Measurements from ENCODE around the gene TTPAL. TPM values are rescaled to one million over a fixed set of nuclear protein-coding genes. Genes with fewer than 3 reads are reported as not detected.

The TTPAL gene
- total and polyA plus RNA-seq, 10 of the 15 experiments (the other 5 are each of a cell fraction or from before 2014, with no cell fraction given) = 4.0 to 24.0 (median 9.3) TPM

DNA sequence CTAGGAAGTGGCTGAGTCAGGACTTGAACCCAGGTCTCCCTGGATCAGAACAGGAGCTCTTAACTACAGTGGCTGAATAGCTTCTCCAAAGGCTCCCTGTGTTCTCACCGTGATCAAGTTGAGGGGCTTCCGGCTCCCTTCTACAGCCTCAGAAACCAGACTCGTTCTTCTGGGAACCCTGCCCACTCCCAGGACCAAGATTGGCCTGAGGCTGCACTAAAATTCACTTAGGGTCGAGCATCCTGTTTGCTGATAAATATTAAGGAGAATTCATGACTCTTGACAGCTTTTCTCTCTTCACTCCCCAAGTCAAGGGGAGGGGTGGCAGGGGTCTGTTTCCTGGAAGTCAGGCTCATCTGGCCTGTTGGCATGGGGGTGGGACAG lies 44.6 kb upstream of the TTPAL start:
- SMC1A ChIA-PET (ENCODE audit: uncharacterized antibody, unreplicated experiment) = no interaction called here
- RAD21 ChIA-PET (ENCODE audit: unreplicated experiment) = no interaction called here
- CTCF ChIA-PET = no interaction called here
- Histone ChIP-seq H3K36me3 (ENCODE audit: control insufficient read depth in 2 of 2, insufficient read depth in 2 of 2, low read length in 1 of 2) (no peaks in the 10 kb centered on the region), H3K27me3 (replicated peaks in 1 of 2; ENCODE audit: control insufficient read depth in 2 of 2, insufficient read depth in 2 of 2, low read length in 1 of 2) (peaks cover 0 to 2% of the 10 kb centered on the region in 2 experiments; a peak in 2 of 4 replicates), H3K4me2 (ENCODE audit: control insufficient read depth, insufficient read depth) (no peak overlapping the region), H2AFZ (ENCODE audit: control insufficient read depth, low read depth, low read length) (no peak overlapping the region), H4K20me1 (ENCODE audit: control insufficient read depth, insufficient read depth) (no peaks in the 10 kb centered on the region), H3K4me3 (no peak overlapping the region), H3K4me1 (ENCODE audit: control insufficient read depth, insufficient read depth, low read length) (no peaks in the 10 kb centered on the region), H3K27ac (ENCODE audit: control insufficient read depth, insufficient read depth) (no peak overlapping the region), H3K9me3 (replicated peaks; ENCODE audit: control insufficient read depth, insufficient read depth, low read length) (no peaks in the 10 kb centered on the region), H3K9ac (ENCODE audit: control insufficient read depth, insufficient read depth, low read length) (no peak overlapping the region), H3K79me2 (ENCODE audit: control insufficient read depth, insufficient read depth, low read length) (no peaks in the 10 kb centered on the region)
- no peak for ATAC-seq
- no peak for DNase-seq (ENCODE audit: low read depth, low spot score)
- TF ChIP-seq SMC3 (IDR thresholded peaks at IDR 0.05; ENCODE audit: borderline replicate concordance, low read length) = no peak
- TF ChIP-seq SMAD5 (IDR thresholded peaks at IDR 0.05; ENCODE audit: low read depth) = no peak
- in situ Hi-C loops (cut with MboI) = no loop called here
- BruUV-seq (replicated peaks) = no TSS peak
- intact Hi-C loops (cut with micrococcal nuclease; ENCODE audit: unreplicated experiment) = no loop called here
- no peak for FAIRE-seq
- 39% methylated on average over 4 of the region's 4 CpGs for WGBS (ENCODE audit: insufficient coverage, insufficient replicate concordance, low lambda C conversion rate, missing lambda C conversion rate)
- POLR2A ChIA-PET = no interaction called here

DNA sequence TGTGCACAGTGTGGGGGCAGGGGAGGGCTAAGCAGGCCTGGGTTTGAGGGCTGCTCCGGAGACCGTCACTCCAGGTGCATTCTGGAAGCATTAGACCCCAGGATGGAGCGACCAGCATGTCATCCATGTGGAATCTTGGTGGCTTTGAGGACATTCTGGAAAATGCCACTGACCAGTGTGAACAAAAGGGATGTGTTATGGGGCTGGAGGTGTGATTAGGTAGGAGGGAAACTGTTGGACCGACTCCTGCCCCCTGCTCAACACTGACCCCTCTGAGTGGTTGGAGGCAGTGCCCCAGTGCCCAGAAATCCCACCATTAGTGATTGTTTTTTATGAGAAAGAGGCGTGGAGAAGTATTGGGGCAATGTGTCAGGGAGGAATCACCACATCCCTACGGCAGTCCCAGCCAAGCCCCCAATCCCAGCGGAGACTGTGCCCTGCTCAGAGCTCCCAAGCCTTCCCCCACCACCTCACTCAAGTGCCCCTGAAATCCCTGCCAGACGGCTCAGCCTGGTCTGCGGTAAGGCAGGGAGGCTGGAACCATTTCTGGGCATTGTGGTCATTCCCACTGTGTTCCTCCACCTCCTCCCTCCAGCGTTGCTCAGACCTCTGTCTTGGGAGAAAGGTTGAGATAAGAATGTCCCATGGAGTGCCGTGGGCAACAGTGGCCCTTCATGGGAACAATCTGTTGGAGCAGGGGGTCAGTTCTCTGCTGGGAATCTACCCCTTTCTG lies 44.0 kb upstream of the TTPAL start:
- in situ Hi-C loops (cut with MboI) (no loop called here), intact Hi-C loops (cut with micrococcal nuclease; ENCODE audit: unreplicated experiment) (no loop called here)
- Histone ChIP-seq H3K4me1 (ENCODE audit: control insufficient read depth, insufficient read depth, low read length) (no peaks in the 10 kb centered on the region), H3K36me3 (ENCODE audit: control insufficient read depth in 2 of 2, insufficient read depth in 2 of 2, low read length in 1 of 2) (no peaks in the 10 kb centered on the region), H3K9ac (ENCODE audit: control insufficient read depth, insufficient read depth, low read length) (no peak overlapping the region), H2AFZ (ENCODE audit: control insufficient read depth, low read depth, low read length) (no peak overlapping the region), H4K20me1 (ENCODE audit: control insufficient read depth, insufficient read depth) (no peaks in the 10 kb centered on the region), H3K79me2 (ENCODE audit: control insufficient read depth, insufficient read depth, low read length) (no peaks in the 10 kb centered on the region), H3K27me3 (replicated peaks in 1 of 2; ENCODE audit: control insufficient read depth in 2 of 2, insufficient read depth in 2 of 2, low read length in 1 of 2) (peaks cover 0 to 2% of the 10 kb centered on the region in 2 experiments; a peak in 2 of 4 replicates), H3K27ac (ENCODE audit: control insufficient read depth, insufficient read depth) (no peak overlapping the region), H3K4me2 (ENCODE audit: control insufficient read depth, insufficient read depth) (no peak overlapping the region), H3K9me3 (replicated peaks; ENCODE audit: control insufficient read depth, insufficient read depth, low read length) (no peaks in the 10 kb centered on the region), H3K4me3 (no peak overlapping the region)
- ATAC-seq (no peak), DNase-seq (ENCODE audit: low read depth, low spot score) (no peak), FAIRE-seq (no peak)
- ChIA-PET SMC1A (ENCODE audit: uncharacterized antibody, unreplicated experiment) (no interaction called here), POLR2A (no interaction called here), CTCF (no interaction called here), RAD21 (ENCODE audit: unreplicated experiment) (no interaction called here)
- WGBS (ENCODE audit: insufficient coverage, insufficient replicate concordance, low lambda C conversion rate, missing lambda C conversion rate) = 18% methylated on average over 11 of the region's 11 CpGs
- no TSS peak for BruUV-seq (replicated peaks)
- TF ChIP-seq PAX8 (IDR thresholded peaks at IDR 0.05) (no peak), SMC3 (IDR thresholded peaks at IDR 0.05; ENCODE audit: borderline replicate concordance, low read length) (no peak), NR2F1 (conservative IDR thresholded peaks at IDR 0.05) (no peak), PML (IDR thresholded peaks at IDR 0.05; ENCODE audit: low read length) (no peak), GATAD2B (conservative IDR thresholded peaks at IDR 0.05; ENCODE audit: low read depth) (no peak)
- TF ChIP-seq, protein P1, sequence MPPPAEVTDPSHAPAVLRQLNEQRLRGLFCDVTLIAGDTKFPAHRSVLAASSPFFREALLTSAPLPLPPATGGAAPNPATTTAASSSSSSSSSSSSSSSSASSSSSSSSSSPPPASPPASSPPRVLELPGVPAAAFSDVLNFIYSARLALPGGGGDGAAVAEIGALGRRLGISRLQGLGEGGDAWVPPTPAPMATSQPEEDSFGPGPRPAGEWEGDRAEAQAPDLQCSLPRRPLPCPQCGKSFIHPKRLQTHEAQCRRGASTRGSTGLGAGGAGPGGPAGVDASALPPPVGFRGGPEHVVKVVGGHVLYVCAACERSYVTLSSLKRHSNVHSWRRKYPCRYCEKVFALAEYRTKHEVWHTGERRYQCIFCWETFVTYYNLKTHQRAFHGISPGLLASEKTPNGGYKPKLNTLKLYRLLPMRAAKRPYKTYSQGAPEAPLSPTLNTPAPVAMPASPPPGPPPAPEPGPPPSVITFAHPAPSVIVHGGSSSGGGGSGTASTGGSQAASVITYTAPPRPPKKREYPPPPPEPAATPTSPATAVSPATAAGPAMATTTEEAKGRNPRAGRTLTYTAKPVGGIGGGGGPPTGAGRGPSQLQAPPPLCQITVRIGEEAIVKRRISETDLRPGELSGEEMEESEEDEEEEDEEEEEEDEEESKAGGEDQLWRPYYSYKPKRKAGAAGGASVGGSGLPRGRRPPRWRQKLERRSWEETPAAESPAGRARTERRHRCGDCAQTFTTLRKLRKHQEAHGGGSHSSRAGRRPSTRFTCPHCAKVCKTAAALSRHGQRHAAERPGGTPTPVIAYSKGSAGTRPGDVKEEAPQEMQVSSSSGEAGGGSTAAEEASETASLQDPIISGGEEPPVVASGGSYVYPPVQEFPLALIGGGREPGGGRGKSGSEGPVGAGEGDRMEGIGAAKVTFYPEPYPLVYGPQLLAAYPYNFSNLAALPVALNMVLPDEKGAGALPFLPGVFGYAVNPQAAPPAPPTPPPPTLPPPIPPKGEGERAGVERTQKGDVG (CRISPR knock-in tag; IDR thresholded peaks at IDR 0.05) = no peak
- TF ChIP-seq, protein P2, sequence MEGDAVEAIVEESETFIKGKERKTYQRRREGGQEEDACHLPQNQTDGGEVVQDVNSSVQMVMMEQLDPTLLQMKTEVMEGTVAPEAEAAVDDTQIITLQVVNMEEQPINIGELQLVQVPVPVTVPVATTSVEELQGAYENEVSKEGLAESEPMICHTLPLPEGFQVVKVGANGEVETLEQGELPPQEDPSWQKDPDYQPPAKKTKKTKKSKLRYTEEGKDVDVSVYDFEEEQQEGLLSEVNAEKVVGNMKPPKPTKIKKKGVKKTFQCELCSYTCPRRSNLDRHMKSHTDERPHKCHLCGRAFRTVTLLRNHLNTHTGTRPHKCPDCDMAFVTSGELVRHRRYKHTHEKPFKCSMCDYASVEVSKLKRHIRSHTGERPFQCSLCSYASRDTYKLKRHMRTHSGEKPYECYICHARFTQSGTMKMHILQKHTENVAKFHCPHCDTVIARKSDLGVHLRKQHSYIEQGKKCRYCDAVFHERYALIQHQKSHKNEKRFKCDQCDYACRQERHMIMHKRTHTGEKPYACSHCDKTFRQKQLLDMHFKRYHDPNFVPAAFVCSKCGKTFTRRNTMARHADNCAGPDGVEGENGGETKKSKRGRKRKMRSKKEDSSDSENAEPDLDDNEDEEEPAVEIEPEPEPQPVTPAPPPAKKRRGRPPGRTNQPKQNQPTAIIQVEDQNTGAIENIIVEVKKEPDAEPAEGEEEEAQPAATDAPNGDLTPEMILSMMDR (IDR thresholded peaks at IDR 0.05 in 2 of 3, conservative IDR thresholded peaks at IDR 0.05 in 1 of 3; ENCODE audit: control insufficient read depth in 2 of 3, extremely low read depth in 1 of 3, insufficient read depth in 1 of 3, low read depth in 3 of 3, low read length in 3 of 3) = no peak

Measured in GM12878 (cell line).